ENCODE data around the gene TOMM7. TPM values are rescaled to one million over a fixed set of nuclear protein-coding genes. Genes with fewer than 3 reads are reported as not detected.

TOMM7 gene
- total and polyA plus RNA-seq, 8 donors: 126 to 316 (median 223) TPM

DNA sequence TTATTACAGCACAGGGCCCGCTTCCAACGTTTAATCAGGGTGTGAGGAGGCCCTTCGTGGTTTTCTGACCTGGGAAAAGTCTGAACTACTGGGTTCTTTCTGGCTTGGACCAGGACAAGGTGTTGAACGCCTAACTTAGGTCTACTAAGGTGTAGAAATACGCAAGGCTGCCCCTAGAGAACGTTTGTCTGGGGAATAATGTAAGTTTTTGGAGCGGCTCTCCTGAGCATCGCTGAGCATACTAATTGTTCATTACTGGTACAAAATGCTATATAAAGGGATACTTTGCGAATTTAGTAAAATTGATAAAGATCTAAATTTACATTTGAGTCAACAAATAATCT lies 32.4 kb upstream of the TOMM7 start:
- Histone ChIP-seq H3K4me1 (peaks cover 4 to 15% (median 7%) of the 10 kb centered on the region in 3 donors), H3K27ac (peak overlapping the region in 3 of 4 donors; percentile 73 to 89 (median 83)), H3K9me3 (no peaks in the 10 kb centered on the region), H3K27me3 (no peaks in the 10 kb centered on the region), H3K4me3 (peak overlapping the region; percentile 65 to 85 (median 71)), H3K36me3 (no peaks in the 10 kb centered on the region)
- intact Hi-C loops (cut with DNase I): no loop called here
- WGBS, 2 donors: 32 to 33% methylated on average over 9 of the region's 9 CpGs
- FAIRE-seq (no peak), ATAC-seq (peak in 1 of 4 donors; percentile 28), DNase-seq (no peak)
- TF ChIP-seq, protein P1, sequence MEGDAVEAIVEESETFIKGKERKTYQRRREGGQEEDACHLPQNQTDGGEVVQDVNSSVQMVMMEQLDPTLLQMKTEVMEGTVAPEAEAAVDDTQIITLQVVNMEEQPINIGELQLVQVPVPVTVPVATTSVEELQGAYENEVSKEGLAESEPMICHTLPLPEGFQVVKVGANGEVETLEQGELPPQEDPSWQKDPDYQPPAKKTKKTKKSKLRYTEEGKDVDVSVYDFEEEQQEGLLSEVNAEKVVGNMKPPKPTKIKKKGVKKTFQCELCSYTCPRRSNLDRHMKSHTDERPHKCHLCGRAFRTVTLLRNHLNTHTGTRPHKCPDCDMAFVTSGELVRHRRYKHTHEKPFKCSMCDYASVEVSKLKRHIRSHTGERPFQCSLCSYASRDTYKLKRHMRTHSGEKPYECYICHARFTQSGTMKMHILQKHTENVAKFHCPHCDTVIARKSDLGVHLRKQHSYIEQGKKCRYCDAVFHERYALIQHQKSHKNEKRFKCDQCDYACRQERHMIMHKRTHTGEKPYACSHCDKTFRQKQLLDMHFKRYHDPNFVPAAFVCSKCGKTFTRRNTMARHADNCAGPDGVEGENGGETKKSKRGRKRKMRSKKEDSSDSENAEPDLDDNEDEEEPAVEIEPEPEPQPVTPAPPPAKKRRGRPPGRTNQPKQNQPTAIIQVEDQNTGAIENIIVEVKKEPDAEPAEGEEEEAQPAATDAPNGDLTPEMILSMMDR (IDR thresholded peaks at IDR 0.05): no peak

DNA sequence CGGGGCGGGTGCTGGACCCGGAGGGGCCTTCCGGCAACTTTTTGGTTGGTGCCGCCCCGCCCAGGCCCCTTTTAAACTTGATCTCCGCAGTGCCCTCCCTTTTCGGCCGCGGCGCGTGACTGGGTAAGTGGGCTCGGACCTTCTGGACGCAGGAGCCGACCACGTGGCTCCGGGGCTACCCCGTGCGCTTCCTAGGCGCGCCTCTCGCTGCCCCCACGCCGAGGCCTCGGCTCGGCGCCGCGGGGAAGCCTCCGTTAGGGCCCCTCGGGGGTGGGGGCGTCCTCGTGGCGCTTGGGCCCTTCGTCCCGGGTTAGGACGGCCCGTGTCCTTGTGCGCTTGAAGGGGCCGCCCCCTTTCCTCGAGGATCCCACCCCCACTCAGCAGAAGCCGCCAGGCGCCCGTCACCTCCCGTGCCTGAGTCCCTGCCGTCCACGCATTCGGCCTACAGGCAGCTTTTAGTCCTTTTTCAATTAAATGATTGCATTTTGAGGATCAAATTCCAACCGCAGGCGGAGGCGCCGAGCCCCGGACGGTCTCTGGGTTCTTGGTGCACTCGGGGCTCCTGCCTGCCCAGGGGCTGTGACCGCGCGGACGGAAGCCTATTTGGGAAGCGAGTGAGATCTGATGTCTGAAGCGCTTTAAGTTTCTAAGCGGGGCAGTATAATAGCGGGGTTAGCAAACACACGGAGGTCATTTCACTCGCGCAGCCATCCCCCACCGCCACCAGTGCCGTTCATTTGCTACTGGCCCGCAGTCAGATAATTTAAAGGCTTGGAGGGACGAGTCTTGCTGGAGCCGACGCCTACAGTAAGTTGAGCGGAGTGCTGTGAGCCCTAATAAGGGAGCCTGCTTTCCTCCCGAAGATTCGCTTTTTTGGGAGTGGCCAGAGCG lies 31.8 kb upstream of the TOMM7 start:
- Histone ChIP-seq H3K27me3 (no peaks in the 10 kb centered on the region), H3K4me1 (peaks cover 3 to 10% (median 6%) of the 10 kb centered on the region in 3 donors), H3K9me3 (no peaks in the 10 kb centered on the region), H3K36me3 (no peaks in the 10 kb centered on the region), H3K4me3 (peak overlapping the region; percentile 65 to 85 (median 71)), H3K27ac (peak overlapping the region; percentile 72 to 89 (median 78))
- TF ChIP-seq, protein P1 (IDR thresholded peaks at IDR 0.05): peak in 3 of 4 donors; percentile 77 to 92 (median 90)
- intact Hi-C loops (cut with DNase I): no loop called here
- FAIRE-seq: no peak
- 0 to 1% methylated on average over 58 to 76 of the region's 76 CpGs for WGBS, 2 donors
- peak; percentile 71 to 88 (median 85) for DNase-seq
- ATAC-seq: peak; percentile 84 to 88 (median 88)

DNA sequence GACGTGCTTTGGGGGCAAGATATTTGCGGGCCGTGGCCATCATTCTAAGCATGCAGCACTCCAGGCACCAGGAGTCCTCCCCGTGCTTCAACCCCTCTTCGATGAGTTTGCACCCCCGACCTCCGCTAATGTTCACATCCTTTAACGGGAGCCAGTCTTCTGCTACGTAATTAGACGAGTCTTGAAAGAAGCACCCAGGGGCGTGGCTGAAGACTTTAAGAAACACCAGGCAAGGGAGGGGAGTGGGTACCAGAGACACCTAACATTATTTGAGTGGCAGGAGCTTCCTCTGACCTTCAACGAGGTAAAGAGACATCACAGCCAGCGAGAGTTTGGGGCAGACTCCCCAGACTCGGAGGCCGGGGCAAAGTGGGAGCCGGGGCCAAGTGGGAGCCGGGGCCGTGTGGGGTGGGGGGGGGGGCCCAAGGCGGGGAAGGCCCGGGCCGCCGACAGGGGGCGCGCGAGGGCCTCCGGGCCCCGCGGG lies 31.1 kb upstream of the TOMM7 start:
- peak in 2 of 6 donors; percentile 8 to 15 for DNase-seq
- no peaks in the 10 kb centered on the region for H3K9me3 ChIP-seq
- intact Hi-C loops (cut with DNase I): no loop called here
- no peak for ATAC-seq
- peaks cover 0 to 8% (median 0%) of the 10 kb centered on the region in 3 donors for H3K4me1 ChIP-seq
- TF ChIP-seq, protein P1 (IDR thresholded peaks at IDR 0.05): peak in 1 of 4 donors; percentile 82
- no peaks in the 10 kb centered on the region for H3K36me3 ChIP-seq
- no peak for FAIRE-seq
- peak overlapping the region; percentile 65 to 85 (median 71) for H3K4me3 ChIP-seq
- H3K27ac ChIP-seq: peak overlapping the region; percentile 72 to 89 (median 78)
- no peaks in the 10 kb centered on the region for H3K27me3 ChIP-seq
- WGBS, 2 donors: 15 to 23% methylated on average over 14 to 28 of the region's 28 CpGs

DNA sequence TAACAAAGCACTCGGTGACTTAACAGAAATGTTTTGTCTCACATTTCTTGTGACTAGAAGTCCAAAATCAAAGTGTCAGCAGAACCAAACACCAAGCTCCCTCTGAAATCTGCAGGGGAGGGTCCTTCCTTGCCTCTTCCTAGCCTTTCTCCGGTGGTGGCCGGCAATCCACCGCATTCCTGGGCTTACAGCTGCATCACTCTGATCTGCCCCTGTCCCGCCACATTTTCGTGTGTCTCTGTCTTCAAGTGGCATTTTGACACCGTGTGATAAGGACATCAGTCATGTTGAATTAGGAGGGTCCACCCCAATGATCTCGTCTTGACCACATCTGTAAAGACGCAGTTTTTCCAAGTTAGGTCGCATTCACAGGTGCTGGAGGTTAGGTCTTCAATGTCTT lies 30.5 kb upstream of the TOMM7 start:
- Histone ChIP-seq H3K27ac (no peak overlapping the region), H3K9me3 (no peaks in the 10 kb centered on the region), H3K4me1 (peaks cover 0 to 8% (median 0%) of the 10 kb centered on the region in 3 donors), H3K4me3 (no peak overlapping the region), H3K27me3 (no peaks in the 10 kb centered on the region), H3K36me3 (no peaks in the 10 kb centered on the region)
- TF ChIP-seq, protein P1 (IDR thresholded peaks at IDR 0.05): no peak
- intact Hi-C loops (cut with DNase I): no loop called here
- FAIRE-seq: no peak
- no peak for ATAC-seq
- no peak for DNase-seq
- 76 to 79% methylated on average over 10 of the region's 10 CpGs for WGBS, 2 donors

Data from pancreas (tissue), 10 donors.